NCI-H345 (cell line): Measurements from ENCODE around the gene SIGLEC15.
"Not testable (repeated sequence)": the region's sequence is repeated elsewhere in the genome, so short reads cannot be mapped to it uniquely, and the experiment has no call there.

ENCODE experiments used
- DNase-seq: peaks from one replicate; lab custom pipeline; 2025; lab: John Stamatoyannopoulos, UW

The SIGLEC15 gene

GRCh38 chr18:45820106-45820745, 5.2 kb upstream of the SIGLEC15 start:
- no peak for DNase-seq

GRCh38 chr18:45821026-45821425, 4.4 kb upstream of the SIGLEC15 start:
- DNase-seq = no peak

- no peak for DNase-seq
Observed at GRCh38 chr18:45821711-45822110, 3.8 kb upstream of the SIGLEC15 start.

GRCh38 chr18:45826084-45826483, 609 bp downstream of the SIGLEC15 start:
- no peak for DNase-seq

GRCh38 chr18:45826716-45827115, 1.2 kb downstream of the SIGLEC15 start:
- DNase-seq = not testable (repeated sequence)

- DNase-seq = no peak
Observed at GRCh38 chr18:45828917-45829811, 3.7 kb downstream of the SIGLEC15 start.

GRCh38 chr18:45829855-45830254, 4.4 kb downstream of the SIGLEC15 start:
- no peak for DNase-seq

GRCh38 chr18:45830917-45831316, 5.4 kb downstream of the SIGLEC15 start:
- no peak for DNase-seq

- DNase-seq = no peak
Observed at GRCh38 chr18:45833846-45834245, 8.4 kb downstream of the SIGLEC15 start.

GRCh38 chr18:45834306-45834705, 8.8 kb downstream of the SIGLEC15 start:
- no peak for DNase-seq

GRCh38 chr18:45835057-45835636, 9.7 kb downstream of the SIGLEC15 start:
- no peak for DNase-seq

- DNase-seq = peak; percentile 53
Observed at GRCh38 chr18:45836242-45837205, 11.0 kb downstream of the SIGLEC15 start.

- no peak for DNase-seq
Observed at GRCh38 chr18:45837283-45838070, 12.0 kb downstream of the SIGLEC15 start.

- no peak for DNase-seq
Observed at GRCh38 chr18:45838302-45839070, 13.0 kb downstream of the SIGLEC15 start.

- DNase-seq = peak; percentile 70
Observed at GRCh38 chr18:45839414-45840395, 14.2 kb downstream of the SIGLEC15 start.

- DNase-seq = no peak
Observed at GRCh38 chr18:45841060-45841764, 15.7 kb downstream of the SIGLEC15 start.

- no peak for DNase-seq
Observed at GRCh38 chr18:45841765-45842442, 16.4 kb downstream of the SIGLEC15 start.

- no peak for DNase-seq
Observed at GRCh38 chr18:45843019-45843418, 17.5 kb downstream of the SIGLEC15 start.
